Measurements from ENCODE around the gene SAAL1. TPM values are rescaled to one million over a fixed set of nuclear protein-coding genes. Genes with fewer than 3 reads are reported as not detected.
"Not testable (repeated sequence)": the region's sequence is repeated elsewhere in the genome, so short reads cannot be mapped to it uniquely, and the experiment has no call there.

Gene SAAL1
- total RNA-seq, 2 experiments from 2014 or later: 32.2 to 52.3 TPM

DNA sequence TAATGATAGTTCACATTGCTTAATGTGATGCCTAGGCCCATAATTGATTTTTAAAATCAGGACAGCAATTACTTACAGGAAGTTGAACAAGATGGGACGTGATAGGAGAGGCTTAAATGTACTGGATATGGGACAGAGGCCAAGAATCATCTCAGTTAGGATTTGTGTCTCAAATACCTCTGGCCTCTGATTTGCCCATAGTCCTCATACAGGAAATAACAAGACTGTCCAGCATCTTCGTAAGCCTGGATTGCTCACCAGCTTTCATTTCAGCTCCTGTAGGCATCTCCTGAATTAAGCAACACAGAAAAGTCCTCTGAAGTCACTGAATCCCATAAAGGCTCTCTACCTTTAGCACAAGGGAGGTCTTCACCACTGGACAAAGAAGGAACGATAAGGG, 26.5 kb upstream of the SAAL1 start, which contains the start of gene MRGPRX3:
Gene MRGPRX3 (plus strand): TSS at position 231 of the 400 bp plus-strand sequence. CDS start 4,632 bp downstream, outside the sequence.
- Histone ChIP-seq H3K79me2 (ENCODE audit: insufficient read depth, low read depth, low read length) (no peaks in the 10 kb centered on the region), H3K4me2 (ENCODE audit: low read length) (no peak within 1 kb of the TSS), H3K4me3 (ENCODE audit: low read depth, low read length, poor library complexity, severe bottlenecking) (no peak within 1 kb of the TSS), H3K27ac (ENCODE audit: low read depth, low read length, poor library complexity, severe bottlenecking) (no peak within 1 kb of the TSS), H3K36me3 (ENCODE audit: insufficient read depth, low read length) (no peaks in the 10 kb centered on the region), H3K9me2 (ENCODE audit: insufficient read depth, low read length) (no peaks in the 10 kb centered on the region), H4K20me1 (ENCODE audit: insufficient read depth, low read length) (no peaks in the 10 kb centered on the region), H3K4me1 (ENCODE audit: insufficient read depth, low read length, poor library complexity, severe bottlenecking) (no peaks in the 10 kb centered on the region), H3K9me3 (ENCODE audit: low read length) (no peaks in the 10 kb centered on the region), H2AFZ (ENCODE audit: low read length) (no peak within 1 kb of the TSS)
- no peak for DNase-seq (ENCODE audit: low spot score)
- TF ChIP-seq, protein P1, sequence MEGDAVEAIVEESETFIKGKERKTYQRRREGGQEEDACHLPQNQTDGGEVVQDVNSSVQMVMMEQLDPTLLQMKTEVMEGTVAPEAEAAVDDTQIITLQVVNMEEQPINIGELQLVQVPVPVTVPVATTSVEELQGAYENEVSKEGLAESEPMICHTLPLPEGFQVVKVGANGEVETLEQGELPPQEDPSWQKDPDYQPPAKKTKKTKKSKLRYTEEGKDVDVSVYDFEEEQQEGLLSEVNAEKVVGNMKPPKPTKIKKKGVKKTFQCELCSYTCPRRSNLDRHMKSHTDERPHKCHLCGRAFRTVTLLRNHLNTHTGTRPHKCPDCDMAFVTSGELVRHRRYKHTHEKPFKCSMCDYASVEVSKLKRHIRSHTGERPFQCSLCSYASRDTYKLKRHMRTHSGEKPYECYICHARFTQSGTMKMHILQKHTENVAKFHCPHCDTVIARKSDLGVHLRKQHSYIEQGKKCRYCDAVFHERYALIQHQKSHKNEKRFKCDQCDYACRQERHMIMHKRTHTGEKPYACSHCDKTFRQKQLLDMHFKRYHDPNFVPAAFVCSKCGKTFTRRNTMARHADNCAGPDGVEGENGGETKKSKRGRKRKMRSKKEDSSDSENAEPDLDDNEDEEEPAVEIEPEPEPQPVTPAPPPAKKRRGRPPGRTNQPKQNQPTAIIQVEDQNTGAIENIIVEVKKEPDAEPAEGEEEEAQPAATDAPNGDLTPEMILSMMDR (conservative IDR thresholded peaks at IDR 0.05; ENCODE audit: low read length): no peak
- no peak for TF ChIP-seq EZH2phosphoT487 (IDR thresholded peaks at IDR 0.05; ENCODE audit: borderline replicate concordance, low read depth, low read length)
- BruUV-seq (replicated peaks): no TSS peak
- ChIA-PET POLR2A (interaction anchor here (1.1 kb wide), 1 partner anchor 15 kb away, joined by 3 read pairs; no protein-coding TSS in a partner anchor), CTCF (ENCODE audit: unreplicated experiment) (no interaction called here)
- intact Hi-C loops (cut with micrococcal nuclease; ENCODE audit: unreplicated experiment): no loop called here

DNA sequence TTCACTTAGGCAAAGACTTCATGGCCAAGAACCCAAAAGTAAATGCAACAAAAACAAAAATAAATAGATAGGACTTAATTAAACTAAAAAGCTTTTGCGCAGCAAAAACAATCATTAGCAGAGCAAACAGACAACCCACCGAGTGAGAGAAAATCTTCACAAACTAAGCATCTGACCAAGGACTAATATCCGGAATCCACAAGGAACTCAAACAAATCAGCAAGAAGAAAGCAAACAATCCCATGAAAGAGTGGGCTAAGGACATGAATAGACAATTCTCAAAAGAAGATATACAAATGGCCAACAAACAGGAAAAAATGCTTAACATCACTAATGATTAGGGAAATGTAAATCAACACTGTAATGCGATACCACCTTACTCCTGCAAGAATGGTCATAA, 25.2 kb upstream of the SAAL1 start:
- H3K27ac ChIP-seq (ENCODE audit: low read depth, low read length, poor library complexity, severe bottlenecking); CTCF ChIA-PET (ENCODE audit: unreplicated experiment); H3K4me2 ChIP-seq (ENCODE audit: low read length); BruUV-seq (replicated peaks); H3K9me2 ChIP-seq (ENCODE audit: insufficient read depth, low read length); H3K4me3 ChIP-seq (ENCODE audit: low read depth, low read length, poor library complexity, severe bottlenecking); POLR2A ChIA-PET; H3K9me3 ChIP-seq (ENCODE audit: low read length); H3K4me1 ChIP-seq (ENCODE audit: insufficient read depth, low read length, poor library complexity, severe bottlenecking); intact Hi-C loops (cut with micrococcal nuclease; ENCODE audit: unreplicated experiment); H3K36me3 ChIP-seq (ENCODE audit: insufficient read depth, low read length); H2AFZ ChIP-seq (ENCODE audit: low read length); H4K20me1 ChIP-seq (ENCODE audit: insufficient read depth, low read length); DNase-seq (ENCODE audit: low spot score); H3K79me2 ChIP-seq (ENCODE audit: insufficient read depth, low read depth, low read length): not testable (repeated sequence)

DNA sequence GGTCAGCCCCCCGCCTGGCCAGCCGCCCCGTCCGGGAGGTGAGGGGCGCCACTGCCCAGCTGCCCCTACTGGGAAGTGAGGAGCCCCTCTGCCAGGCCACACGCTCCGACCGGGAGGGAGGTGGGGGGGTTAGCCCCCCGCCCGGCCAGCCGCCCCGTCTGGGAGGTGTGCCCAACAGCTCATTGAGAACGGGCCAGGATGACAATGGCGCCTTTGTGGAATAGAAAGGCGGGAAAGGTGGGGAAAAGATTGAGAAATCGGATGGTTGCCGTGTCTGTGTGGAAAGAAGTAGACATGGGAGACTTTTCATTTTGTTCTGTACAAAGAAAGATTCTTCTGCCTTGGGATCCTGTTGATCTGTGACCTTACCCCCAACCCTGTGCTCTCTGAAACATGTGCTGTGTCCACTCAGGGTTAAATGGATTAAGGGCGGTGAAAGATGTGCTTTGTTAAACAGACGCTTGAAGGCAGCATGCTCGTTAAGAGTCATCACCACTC, 15.5 kb upstream of the SAAL1 start:
- H3K9me3 ChIP-seq (ENCODE audit: low read length); DNase-seq (ENCODE audit: low spot score); POLR2A ChIA-PET; H4K20me1 ChIP-seq (ENCODE audit: insufficient read depth, low read length); H3K36me3 ChIP-seq (ENCODE audit: insufficient read depth, low read length); H3K4me3 ChIP-seq (ENCODE audit: low read depth, low read length, poor library complexity, severe bottlenecking); H2AFZ ChIP-seq (ENCODE audit: low read length); H3K4me2 ChIP-seq (ENCODE audit: low read length); intact Hi-C loops (cut with micrococcal nuclease; ENCODE audit: unreplicated experiment); H3K27ac ChIP-seq (ENCODE audit: low read depth, low read length, poor library complexity, severe bottlenecking); H3K79me2 ChIP-seq (ENCODE audit: insufficient read depth, low read depth, low read length); H3K4me1 ChIP-seq (ENCODE audit: insufficient read depth, low read length, poor library complexity, severe bottlenecking); BruUV-seq (replicated peaks); H3K9me2 ChIP-seq (ENCODE audit: insufficient read depth, low read length); CTCF ChIA-PET (ENCODE audit: unreplicated experiment): not testable (repeated sequence)
